GM23338 (cell line): ENCODE data around the gene SELENOO. TPM values are rescaled to one million over a fixed set of nuclear protein-coding genes. Genes with fewer than 3 reads are reported as not detected.

Experiments
- ATAC-seq: fragments of 200-7000 bp; cut with Tn5 transposase; 3 replicates; pipeline ENCODE4 v1.9.1; 2020
- DNase-seq: peaks from one replicate; pipeline ENCODE4 v3.0.0-alpha.2; 2015; ENCODE audit warnings: low spot score
- H2AFZ ChIP-seq: fragments of 200-600 bp; sonication (generic); 2 replicates; pipeline ENCODE4 v1.8.0; 2016; ENCODE audit warnings: antibody characterized with exemption, mild to moderate bottlenecking, moderate library complexity
- H3F3A ChIP-seq: fragments of 200-600 bp; sonication (generic); replicated peaks from 2 replicates; pipeline ENCODE4 v1.8.0; 2017; ENCODE audit warnings: antibody characterized with exemption, mixed run types, low read depth
- H3K27ac ChIP-seq: fragments of 200-600 bp; sonication (generic); 2 replicates; pipeline ENCODE4 v1.6.1; 2016; ENCODE audit warnings: low read depth
- H3K27me3 ChIP-seq: fragments of 200-600 bp; sonication (generic); 2 replicates; pipeline ENCODE4 v1.8.0; 2016; ENCODE audit warnings: mild to moderate bottlenecking, mixed run types, moderate library complexity; ENCODE audit not compliant: insufficient read depth
- H3K36me3 ChIP-seq: fragments of 200-600 bp; sonication (generic); 2 replicates; pipeline ENCODE4 v1.8.0; 2016; ENCODE audit warnings: mild to moderate bottlenecking; ENCODE audit not compliant: insufficient read depth
- H3K4me1 ChIP-seq: fragments of 200-600 bp; sonication (generic); 2 replicates; pipeline ENCODE4 v1.8.0; 2016; ENCODE audit warnings: mild to moderate bottlenecking, moderate library complexity; ENCODE audit not compliant: insufficient read depth
- H3K4me2 ChIP-seq: fragments of 200-600 bp; sonication (generic); 2 replicates; pipeline ENCODE4 v1.7.1; 2017; ENCODE audit warnings: mixed run types
- H3K4me3 ChIP-seq: fragments of 200-600 bp; sonication (generic); 2 replicates; pipeline ENCODE4 v1.6.1; 2016; ENCODE audit warnings: mixed run types
- H3K79me2 ChIP-seq: fragments of 200-600 bp; sonication (generic); replicated peaks from 2 replicates; pipeline ENCODE4 v1.8.0; 2017; ENCODE audit warnings: mild to moderate bottlenecking; ENCODE audit not compliant: insufficient read depth
- H3K9me2 ChIP-seq: fragments of 200-600 bp; sonication (generic); 2 replicates; pipeline ENCODE4 v1.8.0; 2017; ENCODE audit not compliant: insufficient read depth
- H4K20me1 ChIP-seq: fragments of 200-600 bp; sonication (generic); replicated peaks from 2 replicates; pipeline ENCODE4 v1.8.0; 2017; ENCODE audit warnings: mild to moderate bottlenecking; ENCODE audit not compliant: insufficient read depth
- H3K27ac Mint-ChIP-seq: 2 replicates; pipeline ENCODE4 v1.8.0; 2020; ENCODE audit warnings: inconsistent platforms, mild to moderate bottlenecking, moderate library complexity, mixed read lengths
- H3K27me3 Mint-ChIP-seq: 3 replicates; pipeline ENCODE4 v1.8.0; 2022; ENCODE audit warnings: low read depth, mild to moderate bottlenecking, moderate library complexity, mixed read lengths, inconsistent platforms; ENCODE audit not compliant: insufficient read depth, poor library complexity
- H3K36me3 Mint-ChIP-seq: 3 replicates; pipeline ENCODE4 v1.8.0; 2021; ENCODE audit warnings: low read depth, mild to moderate bottlenecking, inconsistent platforms, moderate library complexity, mixed read lengths
- H3K4me1 Mint-ChIP-seq: 3 replicates; pipeline ENCODE4 v1.8.0; 2020; ENCODE audit warnings: mild to moderate bottlenecking, inconsistent platforms, mixed read lengths
- H3K4me3 Mint-ChIP-seq: 3 replicates; pipeline ENCODE4 v1.8.0; 2021; ENCODE audit warnings: moderate library complexity, mild to moderate bottlenecking, inconsistent platforms, mixed read lengths
- H3K9me3 Mint-ChIP-seq: 3 replicates; pipeline ENCODE4 v1.8.0; 2020; ENCODE audit warnings: moderate library complexity, mild to moderate bottlenecking, inconsistent platforms, mixed read lengths
- CTCF ChIP-seq, 2 experiments: fragments of 200-600 bp in 1 of 2; sonication (generic) in 1 of 2; conservative IDR thresholded peaks; 2 replicates each; pipeline versions ENCODE4 v1.5.1 to v1.6.1; 2016 to 2017; ENCODE audit warnings: antibody characterized with exemption in 2 of 2, low read depth in 2 of 2, mild to moderate bottlenecking in 2 of 2, moderate library complexity in 1 of 2
- ZNF114 ChIP-seq: fragments of 250-450 bp; sonication (Bioruptor Pico); IDR thresholded peaks from 2 replicates; pipeline ENCODE4 v1.5.0; 2020; ENCODE audit warnings: mild to moderate bottlenecking, moderate library complexity
- ZNF462 ChIP-seq: fragments of 250-450 bp; sonication (Bioruptor Pico); IDR thresholded peaks from 2 replicates; pipeline ENCODE4 v1.5.0; 2020; ENCODE audit warnings: mild to moderate bottlenecking, moderate library complexity
- polyA plus RNA-seq: library from polyadenylated mRNA; unstranded; fragments of >200 nt; fragmentation: Nextera tagmentation; extraction: Ambion mirVana; gene quantifications from 2 replicates; pipeline ENCODE4 v1.2.1, GENCODE V29; 2016
- total RNA-seq: library from RNA; depleted of rRNA; stranded (reverse); fragments of >200 nt; shearing (Covaris generic); gene quantifications from 2 replicates; pipeline ENCODE4 v1.2.3, GENCODE V29; 2014

Gene SELENOO
- total and polyA plus RNA-seq, 2 experiments from 2014 or later, result 6.8 to 21.3 TPM

GRCh38 chr22:50252082-50253045 lies 51.6 kb downstream of the SELENOO start:
- peaks cover 7% of the 10 kb centered on the region for H3K27me3 Mint-ChIP-seq
- Histone ChIP-seq H3K9me2 (no peaks in the 10 kb centered on the region), H3K4me1 (no peaks in the 10 kb centered on the region), H2AFZ (peak overlapping the region; percentile 72; the same call in 1 of the 2 replicates), H3K79me2 (no peaks in the 10 kb centered on the region), H4K20me1 (peaks cover 3% of the 10 kb centered on the region; the same call in 1 of the 2 replicates), H3K36me3 (no peaks in the 10 kb centered on the region), H3F3A (peaks cover 4% of the 10 kb centered on the region; the same call in 1 of the 2 replicates), H3K27me3 (no peaks in the 10 kb centered on the region), H3K4me2 (peak overlapping the region; percentile 96), H3K27ac (no peak overlapping the region), H3K4me3 (peak overlapping the region; percentile 86)
- ATAC-seq (peak; percentile 72), DNase-seq (peak; percentile 87)
- H3K4me3 Mint-ChIP-seq, result peak overlapping the region; percentile 64; the same call in 2 of the 3 replicates
- peaks cover 1% of the 10 kb centered on the region; the same call in 2 of the 3 replicates for H3K36me3 Mint-ChIP-seq
- TF ChIP-seq ZNF114 (CRISPR knock-in tag) (no peak), CTCF (conservative IDR thresholded peaks at IDR 0.05; ENCODE audit: low read depth in 2 of 2) (peak; percentile 68 to 86), ZNF462 (CRISPR knock-in tag) (no peak)
- no peaks in the 10 kb centered on the region for H3K9me3 Mint-ChIP-seq
- H3K27ac Mint-ChIP-seq, result no peak overlapping the region
- H3K4me1 Mint-ChIP-seq, result peaks cover 7% of the 10 kb centered on the region
